ENCODE data around the gene MUC13.

MUC13 gene

GRCh38 chr3:124895756-124896155 lies 38.8 kb downstream of the MUC13 start:
- DNase-seq = peak in 1 of 2 experiments; percentile 62

GRCh38 chr3:124893526-124893925 lies 41.0 kb downstream of the MUC13 start:
- peak in 1 of 2 experiments; percentile 10 for DNase-seq

GRCh38 chr3:124890573-124891190 lies 43.9 kb downstream of the MUC13 start:
- no peak for DNase-seq

GRCh38 chr3:124888482-124889441 lies 45.8 kb downstream of the MUC13 start:
- no peak for DNase-seq

- DNase-seq = no peak
Measured at GRCh38 chr3:124887932-124888298, 46.6 kb downstream of the MUC13 start.

- DNase-seq = peak in 1 of 2 experiments; percentile 20
Measured at GRCh38 chr3:124887177-124887931, 47.2 kb downstream of the MUC13 start, which contains the start of gene ITGB5. ITGB5 (minus strand) TSS chr3:124887365; CDS start chr3:124887000, 365 bp downstream.

GRCh38 chr3:124886168-124887056 lies 48.1 kb downstream of the MUC13 start:
- no peak for DNase-seq

- DNase-seq = no peak
Measured at GRCh38 chr3:124885466-124886167, 48.9 kb downstream of the MUC13 start.

- DNase-seq = no peak
Measured at GRCh38 chr3:124884474-124885101, 50.0 kb downstream of the MUC13 start.

GRCh38 chr3:124883766-124884473 lies 50.6 kb downstream of the MUC13 start:
- DNase-seq = no peak

GRCh38 chr3:124882816-124883747 lies 51.5 kb downstream of the MUC13 start:
- no peak for DNase-seq

GRCh38 chr3:124881976-124882697 lies 52.4 kb downstream of the MUC13 start:
- no peak for DNase-seq

- DNase-seq = no peak
Measured at GRCh38 chr3:124879337-124879680, 55.2 kb downstream of the MUC13 start.

GRCh38 chr3:124878561-124879336 lies 55.8 kb downstream of the MUC13 start:
- DNase-seq = peak; percentile 9 to 12

- no peak for DNase-seq
Measured at GRCh38 chr3:124877674-124878073, 56.9 kb downstream of the MUC13 start.

GRCh38 chr3:124876401-124876878 lies 58.1 kb downstream of the MUC13 start:
- DNase-seq = no peak

- DNase-seq = no peak
Measured at GRCh38 chr3:124873226-124873625, 61.3 kb downstream of the MUC13 start.

GRCh38 chr3:124867511-124867910 lies 67.0 kb downstream of the MUC13 start:
- no peak for DNase-seq
